HG03520 (cell line): ENCODE results near the gene TMEM140.

Source experiments
- ATAC-seq: cut with Tn5 transposase; IDR thresholded peaks from one replicate; pipeline ENCODE4 v1.9.1; 2021; ENCODE audit warnings: mild to moderate bottlenecking, moderate library complexity; ENCODE audit not compliant: unreplicated experiment

Gene TMEM140

GRCh38 chr7:135158141-135158655, 10.3 kb downstream of the TMEM140 start:
- ATAC-seq: no peak

GRCh38 chr7:135158874-135159273, 11.0 kb downstream of the TMEM140 start:
- ATAC-seq: no peak

- ATAC-seq: no peak
These were observed 11.7 kb downstream of the TMEM140 start for GRCh38 chr7:135159359-135160085.

GRCh38 chr7:135160098-135160857, 12.4 kb downstream of the TMEM140 start:
- no peak for ATAC-seq

GRCh38 chr7:135160858-135161653, 13.2 kb downstream of the TMEM140 start:
- no peak for ATAC-seq

GRCh38 chr7:135161669-135162068, 13.8 kb downstream of the TMEM140 start:
- no peak for ATAC-seq

GRCh38 chr7:135162382-135163001, 14.6 kb downstream of the TMEM140 start:
- ATAC-seq: no peak

GRCh38 chr7:135164357-135165061, 16.6 kb downstream of the TMEM140 start:
- ATAC-seq: no peak

- no peak for ATAC-seq
These were observed 18.0 kb downstream of the TMEM140 start for GRCh38 chr7:135165862-135166261.

- ATAC-seq: no peak
These were observed 18.6 kb downstream of the TMEM140 start for GRCh38 chr7:135166338-135166990.

- ATAC-seq: no peak
These were observed 19.6 kb downstream of the TMEM140 start for GRCh38 chr7:135167365-135167917.

- ATAC-seq: no peak
These were observed 20.1 kb downstream of the TMEM140 start for GRCh38 chr7:135168001-135168400.

GRCh38 chr7:135168489-135169140, 20.7 kb downstream of the TMEM140 start:
- ATAC-seq: no peak

GRCh38 chr7:135169141-135169963, 21.5 kb downstream of the TMEM140 start:
- peak; percentile 46 for ATAC-seq

GRCh38 chr7:135169964-135170273, 22.0 kb downstream of the TMEM140 start:
- ATAC-seq: no peak

GRCh38 chr7:135170274-135170997, 22.6 kb downstream of the TMEM140 start, which contains the start of gene CYREN:
Gene CYREN, minus strand, starts transcription at chr7:135170707. Its CDS starts 1,785 bp downstream, at chr7:135168922.
- peak; percentile 60 for ATAC-seq

GRCh38 chr7:135170998-135171481, 23.2 kb downstream of the TMEM140 start:
- peak; percentile 21 for ATAC-seq
